GM18498 (cell line): ENCODE results near the gene ALG6.
A peak's percentile ranks its signal among the peaks of the same experiment; 100 is the strongest.

ENCODE experiments used
- ATAC-seq: cut with Tn5 transposase; IDR thresholded peaks from one replicate; pipeline ENCODE4 v1.9.1; 2021; ENCODE audit warnings: mild to moderate bottlenecking, moderate library complexity; ENCODE audit not compliant: unreplicated experiment

ALG6 gene

DNA sequence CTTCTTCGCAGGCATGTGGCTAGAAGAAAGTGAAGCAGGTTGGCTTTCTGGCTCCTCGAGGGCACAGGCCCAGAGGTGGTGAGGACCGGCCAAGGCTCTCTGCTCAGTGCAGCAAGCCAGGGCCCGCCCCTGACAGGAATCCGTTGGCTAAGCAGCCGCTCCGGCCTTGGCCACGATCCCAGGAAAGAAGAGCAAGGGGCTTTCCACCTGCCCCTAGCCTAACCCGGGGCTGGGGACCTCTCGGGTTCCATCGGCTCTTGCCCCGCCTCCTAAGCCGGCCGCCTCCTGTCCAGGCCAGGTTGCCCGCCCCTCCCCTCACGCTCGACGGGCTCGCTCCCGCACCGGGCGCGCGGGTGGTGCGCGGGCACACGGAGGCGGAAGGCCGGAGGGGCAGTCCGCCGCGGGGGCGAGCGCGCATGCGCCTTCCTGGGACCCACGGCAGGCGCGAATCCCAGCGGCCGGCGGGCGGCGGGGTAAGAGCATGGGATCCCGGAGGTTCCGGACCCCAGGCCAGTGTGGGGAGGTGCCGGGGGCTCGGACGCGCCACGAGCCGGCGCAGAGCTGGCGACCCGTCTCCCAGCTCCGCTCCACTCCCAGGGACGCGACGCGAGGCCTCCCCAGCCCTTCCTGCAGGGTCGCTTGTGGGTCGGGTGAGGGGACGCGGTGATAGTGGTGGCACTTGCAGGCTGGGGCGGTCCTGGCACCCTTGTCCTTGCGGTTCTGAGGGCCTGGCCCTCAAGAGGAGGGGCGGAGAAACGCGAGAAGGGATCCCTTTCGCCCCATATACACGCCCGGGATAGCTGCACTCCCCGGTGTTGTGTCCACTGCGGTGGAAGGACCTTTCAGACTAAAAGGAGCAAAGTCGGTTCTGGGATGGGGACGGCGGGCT lies at the start of gene ALG6:
ALG6 (plus strand) TSS at position 413 of the 889 bp plus-strand sequence. CDS start 3,351 bp downstream, outside the sequence.
- ATAC-seq = peak; percentile 97

DNA sequence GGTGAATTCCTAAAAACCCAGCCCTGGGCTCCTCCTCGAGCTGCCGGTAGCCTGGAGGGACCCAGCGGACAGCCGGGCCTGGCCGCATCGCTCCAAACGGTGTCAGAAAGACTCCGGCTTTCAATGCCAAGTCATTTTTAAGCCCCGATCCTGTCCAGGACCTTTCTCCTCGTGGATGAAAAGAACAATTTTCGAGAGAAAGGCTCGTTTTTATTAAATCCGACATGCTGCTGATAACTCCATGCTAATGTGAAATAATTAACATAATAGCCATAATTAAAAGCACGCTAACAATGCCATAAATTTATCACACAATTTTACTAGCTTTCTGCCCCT lies 49.6 kb upstream of the ALG6 start:
- ATAC-seq = no peak

DNA sequence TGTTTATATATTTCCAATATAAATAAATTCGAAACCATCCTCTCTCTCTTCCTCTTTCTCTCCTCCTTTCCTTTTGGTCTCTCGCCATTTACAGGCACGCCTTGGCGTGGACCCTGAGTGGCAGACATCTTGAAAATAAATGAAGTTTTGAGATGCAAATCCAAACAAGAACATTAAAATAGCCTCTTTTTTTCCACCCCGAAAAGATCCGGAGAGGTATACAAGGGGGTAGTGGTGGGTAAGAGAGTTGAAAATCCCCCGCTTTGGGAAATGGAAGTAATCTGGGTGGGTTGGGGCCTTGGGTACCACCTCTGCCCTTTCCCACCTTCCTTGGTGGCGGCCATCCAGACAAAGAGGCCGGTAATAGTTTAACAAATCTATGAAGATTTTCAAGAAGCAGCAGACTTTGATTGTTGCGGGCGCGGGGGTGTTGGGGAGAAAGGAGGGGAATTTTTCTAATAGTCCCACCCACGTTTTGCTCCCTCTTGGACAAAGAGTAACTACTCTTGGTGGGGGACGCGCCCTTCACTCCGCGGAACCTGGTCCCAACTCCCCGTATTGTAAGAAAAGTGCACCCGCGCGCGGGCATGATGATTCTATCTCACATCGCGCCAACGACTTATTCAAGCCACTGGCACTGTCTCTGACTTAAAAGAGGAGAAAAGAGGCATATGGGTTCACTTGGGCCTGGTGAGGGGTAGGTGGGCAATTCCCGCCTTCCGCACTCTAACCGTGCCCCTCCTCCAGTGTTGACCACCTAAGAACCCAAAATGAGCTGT lies 49.0 kb upstream of the ALG6 start:
- ATAC-seq = no peak

DNA sequence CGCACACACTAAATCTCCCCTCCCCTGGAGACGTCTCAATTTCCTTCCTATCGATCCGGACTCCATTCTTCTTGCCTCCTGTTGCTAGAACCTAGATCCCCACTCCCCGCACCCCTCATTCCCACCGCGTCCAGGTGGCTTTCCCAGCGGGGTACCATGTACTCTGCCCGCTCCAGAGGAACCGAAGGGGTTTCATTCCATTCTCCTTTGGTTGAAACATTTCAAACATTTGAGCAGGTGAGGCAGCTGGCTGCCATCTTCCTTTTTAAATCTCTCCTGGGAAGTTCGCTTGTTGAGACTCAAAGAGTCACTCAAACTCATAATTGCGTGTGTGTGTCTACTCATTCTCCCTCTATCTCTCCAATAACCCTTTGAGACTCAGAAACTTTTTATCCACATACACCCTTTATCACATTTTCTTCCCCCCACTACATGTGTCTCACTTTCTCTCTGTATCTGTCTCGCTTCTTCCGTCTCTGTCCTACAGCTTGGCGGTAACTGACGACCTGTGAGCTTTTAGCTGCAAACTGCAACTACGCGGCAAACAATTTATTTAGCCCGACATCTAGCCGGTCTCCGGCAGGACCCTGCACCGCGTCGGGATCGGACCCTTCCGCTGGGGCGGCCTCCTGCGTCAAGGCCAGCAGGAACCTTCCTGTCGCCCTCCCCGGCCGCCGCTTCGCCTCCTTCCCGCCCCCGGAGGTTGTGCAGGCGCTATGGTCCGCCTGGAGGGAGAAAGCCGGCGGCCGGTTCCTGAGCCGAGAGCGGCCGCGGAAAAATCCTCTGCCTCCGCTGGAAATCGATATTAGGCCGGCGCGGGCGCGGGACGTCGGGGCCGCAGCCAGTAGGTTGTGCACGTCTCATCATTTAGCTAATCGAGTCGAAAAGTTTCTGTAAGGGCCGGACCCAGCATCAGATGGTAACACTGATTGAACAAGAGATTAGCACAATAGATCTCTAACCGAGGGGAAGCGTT lies 48.1 kb upstream of the ALG6 start:
- ATAC-seq = no peak

DNA sequence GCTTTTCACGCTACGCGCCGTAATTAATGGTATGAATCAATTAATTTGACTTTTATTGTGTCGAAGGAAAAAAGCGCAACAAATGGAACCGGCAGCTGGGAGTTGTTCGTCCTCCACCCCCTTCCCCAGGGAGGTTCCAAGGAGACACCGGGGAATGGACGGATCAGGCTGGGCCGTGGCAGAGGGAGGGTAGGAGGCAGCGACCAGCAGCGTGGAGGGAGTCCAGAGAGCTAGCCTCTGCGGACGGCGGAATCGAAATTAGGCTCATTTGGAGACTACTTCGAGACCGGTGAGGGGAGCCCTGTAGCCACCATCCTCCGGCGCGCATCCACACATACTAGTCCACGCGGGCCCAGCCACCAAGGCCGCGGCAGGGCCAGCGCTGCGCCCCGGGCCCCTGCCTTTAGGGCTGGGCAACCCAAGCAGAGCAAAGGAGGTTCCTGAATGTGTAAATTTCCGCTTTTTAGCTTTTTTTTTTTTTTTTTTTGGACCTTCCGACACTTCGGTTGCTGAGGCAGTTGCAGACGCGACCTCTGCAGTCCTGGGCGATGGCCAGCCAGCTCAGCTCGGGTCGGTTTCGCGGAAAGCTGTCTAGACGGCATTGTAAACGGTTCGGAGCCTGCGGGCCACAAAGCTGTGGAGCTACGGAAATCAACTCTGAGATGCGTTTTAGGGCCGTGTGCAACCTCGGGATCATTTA lies 47.3 kb upstream of the ALG6 start:
- no peak for ATAC-seq

DNA sequence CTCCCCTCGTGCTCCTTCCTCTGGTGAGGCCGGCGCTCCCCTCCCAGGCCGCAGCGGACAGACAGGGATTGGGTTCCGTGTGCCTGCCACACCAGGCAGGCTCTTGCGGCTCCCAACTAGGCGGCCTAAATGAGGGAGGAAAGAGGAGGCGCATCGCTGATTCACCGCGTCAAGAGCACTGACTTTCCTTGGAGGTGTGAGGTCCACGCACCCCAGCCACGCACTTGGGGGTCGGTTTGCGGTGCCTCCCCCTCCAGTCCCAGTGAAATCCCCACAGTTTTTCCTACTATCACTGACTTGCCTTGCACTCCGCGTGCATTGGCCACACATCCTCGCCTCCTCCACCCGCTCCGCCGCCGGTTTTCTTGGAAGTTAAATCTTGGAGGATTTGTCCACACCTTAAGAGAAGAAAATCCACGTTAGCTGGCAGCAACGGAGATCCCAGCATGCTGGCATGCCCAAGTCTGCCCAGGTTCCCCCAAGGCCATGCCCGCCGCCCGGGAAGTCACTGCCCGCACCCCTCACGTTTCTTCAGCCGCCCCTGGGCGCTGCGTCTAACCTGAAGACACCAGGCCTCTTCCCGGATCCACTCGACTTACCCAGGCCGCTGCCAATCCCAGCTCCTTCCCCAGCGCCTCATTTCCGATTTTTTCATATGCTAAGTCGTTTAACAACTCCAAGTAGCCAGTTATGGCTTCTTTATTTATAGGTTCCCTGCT lies 46.2 kb upstream of the ALG6 start:
- no peak for ATAC-seq

DNA sequence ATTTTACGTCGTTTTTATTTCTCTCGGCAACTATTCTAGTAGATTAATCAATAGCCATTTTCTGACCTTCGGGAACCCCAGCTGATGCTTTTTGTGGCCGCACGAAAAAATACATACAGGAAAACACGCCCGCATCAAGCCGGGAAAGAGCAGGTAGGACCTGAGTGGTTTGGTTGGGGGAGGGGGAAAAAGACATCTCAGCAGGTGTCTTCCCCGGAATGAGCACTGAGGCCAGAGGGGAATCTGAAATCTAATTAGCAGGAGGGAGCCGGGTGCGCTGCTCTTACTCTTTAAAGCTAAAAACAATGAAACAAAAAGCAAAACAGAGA lies 45.7 kb upstream of the ALG6 start:
- ATAC-seq = no peak

DNA sequence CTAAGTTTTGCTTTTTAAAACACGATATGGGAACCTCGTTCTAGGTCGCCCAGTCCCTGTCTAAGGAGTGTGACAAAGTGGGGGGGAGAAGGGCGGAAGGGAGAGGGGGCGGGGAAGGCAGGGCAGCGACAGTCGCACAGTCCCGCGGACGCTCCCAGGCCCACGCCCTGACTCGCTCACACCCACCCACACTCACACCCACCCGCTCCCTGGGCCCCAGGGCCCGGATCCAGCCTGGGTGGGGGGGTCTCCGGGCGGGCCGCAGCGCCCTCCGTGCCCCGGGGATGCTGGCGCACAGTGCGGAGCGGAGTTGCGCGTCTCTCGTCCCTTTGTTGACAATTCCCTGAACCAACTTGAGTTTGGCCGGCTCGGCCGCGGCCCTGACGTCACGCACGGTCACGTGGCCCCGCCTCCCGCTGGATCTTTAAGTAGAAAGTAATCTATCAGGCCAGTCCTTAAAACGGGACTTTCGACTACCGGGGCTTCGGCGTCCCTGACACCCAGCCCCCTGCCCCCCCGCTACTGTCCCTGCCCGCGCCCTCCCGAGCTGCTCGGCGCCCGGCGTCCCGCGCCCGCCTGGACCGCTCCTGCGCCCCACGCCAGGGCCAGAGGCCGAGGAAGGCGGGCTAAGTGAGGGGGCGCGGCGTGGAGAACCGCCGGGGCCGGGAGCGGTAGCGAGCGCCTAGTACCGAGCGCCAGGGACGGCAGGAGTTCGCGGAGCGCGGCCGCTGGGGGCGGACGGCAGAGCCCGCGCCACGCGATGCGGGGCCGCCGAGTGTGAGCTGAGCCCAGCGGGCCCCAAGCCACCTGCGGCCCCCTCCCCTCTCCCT lies 45.1 kb upstream of the ALG6 start, which contains the start of gene FOXD3:
FOXD3 (plus strand) TSS at position 454 of the 830 bp plus-strand sequence. CDS start 492 bp downstream, outside the sequence.
- peak; percentile 42 for ATAC-seq

DNA sequence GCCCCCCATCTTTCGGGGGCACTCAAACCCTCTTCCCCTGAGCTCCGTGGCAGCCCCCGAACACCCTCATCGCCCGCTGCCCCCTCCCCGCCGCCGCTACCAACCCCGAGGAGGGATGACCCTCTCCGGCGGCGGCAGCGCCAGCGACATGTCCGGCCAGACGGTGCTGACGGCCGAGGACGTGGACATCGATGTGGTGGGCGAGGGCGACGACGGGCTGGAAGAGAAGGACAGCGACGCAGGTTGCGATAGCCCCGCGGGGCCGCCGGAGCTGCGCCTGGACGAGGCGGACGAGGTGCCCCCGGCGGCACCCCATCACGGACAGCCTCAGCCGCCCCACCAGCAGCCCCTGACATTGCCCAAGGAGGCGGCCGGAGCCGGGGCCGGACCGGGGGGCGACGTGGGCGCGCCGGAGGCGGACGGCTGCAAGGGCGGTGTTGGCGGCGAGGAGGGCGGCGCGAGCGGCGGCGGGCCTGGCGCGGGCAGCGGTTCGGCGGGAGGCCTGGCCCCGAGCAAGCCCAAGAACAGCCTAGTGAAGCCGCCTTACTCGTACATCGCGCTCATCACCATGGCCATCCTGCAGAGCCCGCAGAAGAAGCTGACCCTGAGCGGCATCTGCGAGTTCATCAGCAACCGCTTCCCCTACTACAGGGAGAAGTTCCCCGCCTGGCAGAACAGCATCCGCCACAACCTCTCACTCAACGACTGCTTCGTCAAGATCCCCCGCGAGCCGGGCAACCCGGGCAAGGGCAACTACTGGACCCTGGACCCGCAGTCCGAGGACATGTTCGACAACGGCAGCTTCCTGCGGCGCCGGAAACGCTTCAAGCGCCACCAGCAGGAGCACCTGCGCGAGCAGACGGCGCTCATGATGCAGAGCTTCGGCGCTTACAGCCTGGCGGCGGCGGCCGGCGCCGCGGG lies 44.2 kb upstream of the ALG6 start:
- no peak for ATAC-seq

DNA sequence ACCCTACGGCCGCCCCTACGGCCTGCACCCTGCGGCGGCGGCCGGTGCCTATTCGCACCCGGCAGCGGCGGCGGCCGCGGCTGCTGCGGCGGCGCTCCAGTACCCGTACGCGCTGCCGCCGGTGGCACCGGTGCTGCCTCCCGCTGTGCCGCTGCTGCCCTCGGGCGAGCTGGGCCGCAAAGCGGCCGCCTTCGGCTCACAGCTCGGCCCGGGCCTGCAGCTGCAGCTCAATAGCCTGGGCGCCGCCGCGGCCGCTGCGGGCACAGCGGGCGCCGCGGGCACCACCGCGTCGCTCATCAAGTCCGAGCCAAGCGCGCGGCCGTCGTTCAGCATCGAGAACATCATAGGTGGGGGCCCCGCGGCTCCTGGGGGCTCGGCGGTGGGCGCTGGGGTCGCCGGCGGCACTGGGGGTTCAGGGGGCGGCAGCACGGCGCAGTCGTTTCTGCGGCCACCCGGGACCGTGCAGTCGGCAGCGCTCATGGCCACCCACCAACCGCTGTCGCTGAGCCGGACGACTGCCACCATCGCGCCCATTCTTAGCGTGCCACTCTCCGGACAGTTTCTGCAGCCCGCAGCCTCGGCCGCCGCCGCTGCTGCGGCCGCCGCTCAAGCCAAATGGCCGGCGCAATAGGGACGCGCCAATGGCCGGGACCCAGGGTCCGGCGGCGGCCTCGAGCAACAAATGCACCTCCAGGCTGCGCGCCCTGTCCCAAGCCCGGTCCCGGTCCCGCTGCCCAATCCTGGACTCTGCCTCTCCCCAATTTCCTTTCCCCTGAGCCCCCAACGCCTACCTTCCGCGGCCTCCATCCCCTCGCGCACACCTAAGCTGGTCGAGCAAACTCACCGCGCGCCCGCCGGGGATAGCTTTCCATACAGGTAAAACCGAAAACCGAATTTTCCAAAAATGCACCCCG lies 43.3 kb upstream of the ALG6 start:
- no peak for ATAC-seq

DNA sequence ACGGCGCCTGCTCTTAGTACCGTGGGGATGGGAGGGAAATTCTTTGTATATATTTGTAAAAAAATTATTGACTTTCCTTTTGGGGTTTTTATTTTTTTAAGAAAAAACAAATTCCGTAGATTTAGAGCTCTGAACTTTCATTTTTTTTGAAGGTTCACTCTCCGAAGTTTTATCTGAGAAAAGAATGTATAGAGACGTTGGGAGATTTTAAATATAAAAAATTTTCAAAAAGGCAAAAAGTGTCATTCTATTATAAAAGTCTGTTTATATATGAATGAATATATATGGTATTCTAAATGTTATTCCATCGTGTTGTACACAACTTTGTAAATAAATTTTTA lies 42.7 kb upstream of the ALG6 start:
- ATAC-seq = no peak

DNA sequence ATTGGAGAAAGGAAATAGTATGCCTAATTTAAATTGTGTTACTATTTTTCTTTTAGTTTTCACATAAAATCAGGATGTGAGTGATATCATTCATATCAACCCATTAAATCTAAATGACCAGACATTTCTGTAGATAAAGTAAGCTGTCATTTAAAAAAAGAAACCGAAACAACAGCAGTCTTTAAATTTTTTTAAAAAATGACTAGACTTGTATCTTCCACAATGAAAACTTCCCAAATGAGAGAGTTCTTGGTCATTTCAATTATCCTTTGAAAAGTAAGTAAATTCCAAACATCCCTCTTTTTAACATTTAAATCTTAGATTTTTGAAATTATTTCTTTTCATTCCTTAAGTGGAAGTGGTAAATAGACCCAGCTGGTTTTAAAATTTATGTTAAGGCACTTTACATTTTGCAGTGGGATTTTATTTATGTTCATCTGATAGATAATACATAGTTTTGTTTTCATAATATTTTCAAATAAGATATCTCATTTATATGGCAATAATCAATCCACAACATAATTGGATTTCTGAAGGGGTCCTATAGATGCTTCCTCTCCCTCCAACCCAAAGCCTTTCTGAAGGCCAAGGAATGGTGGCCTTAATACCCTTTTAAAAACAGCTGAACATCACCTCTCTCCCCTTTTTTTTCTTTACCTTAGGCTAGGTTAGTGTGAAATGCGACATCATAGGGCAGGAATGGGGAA lies 42.0 kb upstream of the ALG6 start:
- ATAC-seq = no peak

DNA sequence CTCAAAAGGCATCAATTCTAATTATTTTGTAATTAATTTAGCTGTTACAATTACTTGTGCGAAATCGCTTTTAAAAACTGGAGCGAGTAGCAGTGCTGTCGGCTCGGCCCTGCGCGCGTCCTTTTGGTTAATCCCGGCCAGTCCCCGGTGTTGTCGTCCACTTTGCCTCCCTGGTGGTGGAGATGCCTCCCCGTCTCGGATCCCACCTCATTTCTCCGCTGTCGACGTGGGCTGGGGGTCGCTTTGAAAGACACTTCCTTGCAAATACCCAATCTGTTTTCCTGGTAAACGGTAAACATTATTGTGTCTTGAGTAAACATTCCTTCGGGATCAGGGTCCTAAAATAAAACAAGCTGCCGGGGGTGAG lies 41.3 kb upstream of the ALG6 start:
- no peak for ATAC-seq

DNA sequence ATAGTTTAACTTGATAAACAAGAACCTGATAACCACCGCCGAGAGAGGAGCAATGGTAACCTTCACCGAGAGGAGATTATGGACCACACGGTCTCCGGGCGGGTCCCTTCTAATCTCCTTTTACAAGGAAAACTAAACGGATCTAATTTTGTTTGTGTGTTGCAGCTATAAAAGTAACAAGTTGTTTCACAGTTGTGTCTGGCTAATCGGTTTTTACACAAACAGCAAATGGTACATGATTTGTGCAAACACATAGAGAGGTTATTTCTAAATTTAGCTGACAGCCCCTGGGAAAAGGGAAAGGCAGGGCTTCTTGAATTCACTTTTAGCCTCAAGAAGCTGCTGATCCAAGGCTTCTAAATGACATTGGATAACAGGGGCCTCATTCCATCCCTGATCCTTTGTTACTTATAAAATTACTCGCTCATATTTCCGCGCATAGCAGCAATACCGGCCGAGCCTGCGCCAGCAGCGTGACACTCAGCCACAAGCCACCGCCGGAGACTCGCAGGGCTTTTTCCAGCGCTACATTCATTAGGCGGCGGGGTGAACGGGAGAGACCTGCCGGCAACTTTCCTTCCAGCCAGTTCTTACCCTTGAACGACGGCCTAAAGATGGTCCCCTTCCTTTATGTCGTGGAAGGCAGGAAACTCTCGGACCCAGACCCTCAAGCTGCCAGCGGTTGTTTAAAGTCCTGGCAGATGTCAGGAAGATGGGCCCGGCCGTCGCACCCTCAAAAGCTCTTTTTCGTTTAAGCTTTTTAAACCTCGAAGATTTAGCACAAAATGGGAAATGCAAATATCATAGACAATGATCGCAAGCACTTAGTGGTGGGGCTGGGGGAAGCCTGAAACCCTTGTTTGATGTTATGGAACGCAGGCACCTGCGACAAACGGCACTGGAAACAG lies 40.7 kb upstream of the ALG6 start:
- no peak for ATAC-seq

DNA sequence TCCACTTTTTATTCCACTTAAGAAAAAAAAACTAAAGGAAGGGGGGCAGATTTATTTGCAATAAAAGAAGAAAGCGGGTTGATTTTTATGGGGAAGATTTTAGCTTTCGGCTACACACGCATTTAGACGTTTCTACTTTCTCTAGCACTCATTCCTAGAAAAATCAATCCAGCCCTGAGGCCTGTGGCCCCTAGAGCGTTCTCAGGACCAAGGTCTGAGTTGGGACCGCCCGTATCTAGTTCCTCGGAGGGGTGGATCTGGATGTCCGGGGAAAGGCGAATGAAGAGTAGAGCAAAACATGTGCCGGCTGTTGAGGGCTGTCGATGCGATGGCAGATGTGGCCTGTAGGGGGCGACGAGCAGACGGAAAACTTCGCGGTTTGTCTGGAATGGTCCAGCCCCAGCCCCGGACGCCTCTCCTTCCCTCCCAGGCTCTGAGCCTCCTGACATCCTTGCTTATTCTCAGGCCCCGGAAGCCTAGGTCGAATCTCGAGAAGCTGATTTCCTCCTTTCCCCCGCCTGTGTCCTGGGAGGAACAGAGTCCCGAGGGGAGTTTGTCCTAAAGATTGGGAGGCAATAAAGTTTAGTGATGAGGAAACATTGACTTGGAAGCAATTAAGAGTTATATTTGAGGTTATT lies 39.9 kb upstream of the ALG6 start:
- peak; percentile 50 for ATAC-seq
